Measurements from ENCODE around the gene GPC6. TPM values are rescaled to one million over a fixed set of nuclear protein-coding genes. Genes with fewer than 3 reads are reported as not detected.
A peak's percentile ranks its signal among the peaks of the same experiment; 100 is the strongest.

Gene GPC6
- total RNA-seq, 2 donors from 2014 or later: 1.6 to 4.0 TPM

DNA sequence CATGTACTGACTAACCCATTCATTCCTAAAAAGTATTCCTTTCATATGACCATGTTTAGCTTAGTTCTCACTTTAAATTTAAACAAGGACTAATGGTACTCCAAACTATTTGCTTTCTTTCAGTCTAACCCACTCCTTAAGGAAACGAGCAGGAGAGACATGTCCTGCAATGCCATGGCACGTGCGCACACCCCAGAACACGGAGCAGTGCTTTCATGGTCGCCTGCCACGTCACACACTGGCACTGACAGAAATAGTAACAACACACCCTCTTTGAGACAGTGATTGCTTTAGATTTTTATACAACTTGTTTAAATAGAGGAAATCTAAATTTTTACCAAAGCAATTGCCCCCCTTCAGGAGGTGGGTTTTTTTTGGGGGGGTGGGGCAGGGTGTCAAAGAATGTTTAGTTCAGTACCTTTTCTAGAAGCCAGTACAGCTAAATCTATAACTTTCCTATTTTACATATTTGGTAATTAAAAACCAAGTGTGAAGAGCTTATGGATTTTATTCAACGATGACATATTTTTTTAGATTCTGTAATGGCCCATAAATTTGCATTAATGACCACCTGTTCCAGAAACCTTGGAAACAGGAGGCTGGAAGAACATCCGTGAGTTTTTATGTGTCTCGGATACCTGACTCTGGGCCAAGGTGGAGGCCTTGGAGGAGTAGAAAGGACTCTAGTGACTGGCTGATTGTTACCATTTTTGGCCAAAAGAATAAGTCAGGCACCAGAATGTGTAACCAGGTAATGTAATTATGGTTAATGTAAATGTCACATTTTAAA is 1005.7 kb downstream of the GPC6 start:
- intact Hi-C loops (cut with DNase I): no loop called here
- H3K27me3 ChIP-seq: no peaks in the 10 kb centered on the region
- DNase-seq (no peak), ATAC-seq (no peak)
- no peak overlapping the region for H3K4me3 ChIP-seq
- H3K9me3 ChIP-seq: no peaks in the 10 kb centered on the region
- TF ChIP-seq, protein P1, sequence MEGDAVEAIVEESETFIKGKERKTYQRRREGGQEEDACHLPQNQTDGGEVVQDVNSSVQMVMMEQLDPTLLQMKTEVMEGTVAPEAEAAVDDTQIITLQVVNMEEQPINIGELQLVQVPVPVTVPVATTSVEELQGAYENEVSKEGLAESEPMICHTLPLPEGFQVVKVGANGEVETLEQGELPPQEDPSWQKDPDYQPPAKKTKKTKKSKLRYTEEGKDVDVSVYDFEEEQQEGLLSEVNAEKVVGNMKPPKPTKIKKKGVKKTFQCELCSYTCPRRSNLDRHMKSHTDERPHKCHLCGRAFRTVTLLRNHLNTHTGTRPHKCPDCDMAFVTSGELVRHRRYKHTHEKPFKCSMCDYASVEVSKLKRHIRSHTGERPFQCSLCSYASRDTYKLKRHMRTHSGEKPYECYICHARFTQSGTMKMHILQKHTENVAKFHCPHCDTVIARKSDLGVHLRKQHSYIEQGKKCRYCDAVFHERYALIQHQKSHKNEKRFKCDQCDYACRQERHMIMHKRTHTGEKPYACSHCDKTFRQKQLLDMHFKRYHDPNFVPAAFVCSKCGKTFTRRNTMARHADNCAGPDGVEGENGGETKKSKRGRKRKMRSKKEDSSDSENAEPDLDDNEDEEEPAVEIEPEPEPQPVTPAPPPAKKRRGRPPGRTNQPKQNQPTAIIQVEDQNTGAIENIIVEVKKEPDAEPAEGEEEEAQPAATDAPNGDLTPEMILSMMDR (IDR thresholded peaks at IDR 0.05): no peak
- no peak for TF ChIP-seq POLR2A (IDR thresholded peaks at IDR 0.05)
- H3K36me3 ChIP-seq (replicated peaks in 1 of 2; ENCODE audit: insufficient read depth in 1 of 2, low read depth in 2 of 2): no peaks in the 10 kb centered on the region
- H3K4me1 ChIP-seq: peaks cover 4% of the 10 kb centered on the region
- 72 to 77% methylated on average over 9 of the region's 9 CpGs for WGBS, 2 donors
- no peak overlapping the region for H3K27ac ChIP-seq

DNA sequence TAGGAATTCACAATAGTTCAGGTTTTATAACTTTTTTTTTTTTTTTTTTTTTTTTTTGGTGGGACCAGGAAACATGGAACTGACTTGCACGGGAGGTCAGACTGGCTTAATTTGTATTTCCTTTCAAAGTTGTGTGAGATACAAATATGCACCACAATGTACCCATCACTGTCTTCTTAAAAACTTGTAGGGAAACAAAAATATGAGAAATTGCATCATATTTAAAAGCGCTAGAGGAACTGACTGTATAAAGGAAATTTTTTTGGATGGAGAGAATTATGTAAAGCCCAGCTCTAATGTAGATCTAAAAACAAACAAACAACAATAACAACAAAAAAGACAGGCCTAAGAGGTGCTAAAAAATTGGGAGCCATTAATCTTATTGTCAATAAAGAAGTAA is 1006.3 kb downstream of the GPC6 start:
- Histone ChIP-seq H3K9me3 (no peaks in the 10 kb centered on the region), H3K4me3 (no peak overlapping the region), H3K36me3 (replicated peaks in 1 of 2; ENCODE audit: insufficient read depth in 1 of 2, low read depth in 2 of 2) (no peaks in the 10 kb centered on the region), H3K27me3 (no peaks in the 10 kb centered on the region), H3K27ac (no peak overlapping the region), H3K4me1 (peaks cover 6% of the 10 kb centered on the region)
- no peak for TF ChIP-seq POLR2A (IDR thresholded peaks at IDR 0.05)
- TF ChIP-seq, protein P1 (IDR thresholded peaks at IDR 0.05): no peak
- WGBS, 2 donors: 89 to 93% methylated on average over 2 of the region's 2 CpGs
- ATAC-seq: no peak
- intact Hi-C loops (cut with DNase I): no loop called here
- no peak for DNase-seq

DNA sequence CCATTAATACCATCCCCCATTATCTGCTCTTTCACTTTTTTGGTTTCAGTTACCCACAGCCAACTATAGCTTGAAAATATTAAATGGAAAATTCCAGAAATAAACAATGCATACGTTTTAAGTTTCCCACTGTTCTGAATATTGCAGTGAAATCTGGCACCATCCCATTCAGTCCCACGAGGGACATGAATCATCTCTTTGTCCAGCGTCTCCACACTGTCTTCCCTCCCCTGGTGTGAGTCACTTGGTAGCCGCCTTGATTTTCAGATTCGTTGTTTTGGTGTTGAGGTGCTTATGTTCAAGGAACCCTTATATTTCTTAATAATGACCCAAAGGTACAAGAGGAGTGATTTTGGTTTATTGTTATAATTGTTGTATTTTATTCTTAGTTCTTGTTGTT is 1006.8 kb downstream of the GPC6 start:
- DNase-seq (peak in 1 of 4 donors; percentile 17), ATAC-seq (no peak)
- Histone ChIP-seq H3K4me3 (no peak overlapping the region), H3K27ac (no peak overlapping the region), H3K36me3 (replicated peaks in 1 of 2; ENCODE audit: insufficient read depth in 1 of 2, low read depth in 2 of 2) (no peaks in the 10 kb centered on the region), H3K4me1 (peaks cover 6% of the 10 kb centered on the region), H3K9me3 (no peaks in the 10 kb centered on the region), H3K27me3 (no peaks in the 10 kb centered on the region)
- 63 to 66% methylated on average over 5 of the region's 5 CpGs for WGBS, 2 donors
- TF ChIP-seq, protein P1 (IDR thresholded peaks at IDR 0.05): no peak
- no peak for TF ChIP-seq POLR2A (IDR thresholded peaks at IDR 0.05)
- intact Hi-C loops (cut with DNase I): no loop called here

DNA sequence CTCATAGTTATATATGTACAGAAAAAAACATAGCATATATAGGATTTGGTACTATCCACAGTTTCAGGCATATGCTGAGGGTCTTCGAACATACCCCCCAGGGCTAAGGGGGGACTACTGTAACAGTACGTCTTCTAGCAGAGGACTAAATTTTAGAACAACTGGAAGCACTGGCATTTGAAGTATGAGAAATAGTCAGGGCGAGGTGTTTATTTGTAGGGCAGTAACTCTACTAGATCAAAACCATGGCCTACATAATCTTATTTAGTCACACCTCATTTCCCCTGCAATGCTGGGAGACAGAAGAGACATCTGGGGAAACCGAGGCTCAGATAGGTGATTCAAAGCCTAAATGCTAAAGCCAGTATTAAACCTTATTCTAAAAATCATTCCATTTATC is 1007.2 kb downstream of the GPC6 start:
- no peak for DNase-seq
- no peaks in the 10 kb centered on the region for H3K9me3 ChIP-seq
- no peak for ATAC-seq
- H3K4me3 ChIP-seq: no peak overlapping the region
- TF ChIP-seq, protein P1 (IDR thresholded peaks at IDR 0.05): no peak
- TF ChIP-seq POLR2A (IDR thresholded peaks at IDR 0.05): no peak
- no peak overlapping the region for H3K27ac ChIP-seq
- no peaks in the 10 kb centered on the region for H3K27me3 ChIP-seq
- intact Hi-C loops (cut with DNase I): no loop called here
- no peaks in the 10 kb centered on the region for H3K36me3 ChIP-seq (replicated peaks in 1 of 2; ENCODE audit: insufficient read depth in 1 of 2, low read depth in 2 of 2)
- 79 to 81% methylated on average over 4 of the region's 4 CpGs for WGBS, 2 donors
- H3K4me1 ChIP-seq: peaks cover 6% of the 10 kb centered on the region

DNA sequence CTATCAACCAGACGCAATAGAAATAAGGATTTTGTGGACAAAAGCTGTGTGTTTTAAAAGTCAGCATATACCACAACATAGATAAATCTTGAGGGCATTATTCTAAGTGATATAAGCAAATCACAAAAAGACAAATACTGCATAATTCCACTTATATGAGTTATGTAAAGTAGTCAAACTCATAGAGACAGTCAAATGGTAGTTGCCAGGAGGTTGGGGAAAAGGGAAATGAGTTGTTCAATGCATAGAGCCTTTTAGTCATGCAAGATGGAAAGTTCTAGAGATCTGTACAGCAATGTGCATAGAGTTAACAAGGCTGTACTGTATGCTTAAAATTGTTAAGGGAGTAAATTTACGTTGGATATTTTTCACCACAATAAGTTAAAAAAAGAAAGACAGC is 1008.1 kb downstream of the GPC6 start:
- Histone ChIP-seq H3K4me1 (peaks cover 6% of the 10 kb centered on the region), H3K27ac (no peak overlapping the region), H3K27me3 (no peaks in the 10 kb centered on the region), H3K36me3 (replicated peaks in 1 of 2; ENCODE audit: insufficient read depth in 1 of 2, low read depth in 2 of 2) (no peaks in the 10 kb centered on the region), H3K4me3 (no peak overlapping the region), H3K9me3 (no peaks in the 10 kb centered on the region)
- intact Hi-C loops (cut with DNase I): no loop called here
- no peak for DNase-seq
- WGBS, 2 donors: 67 to 80% methylated on average over 2 of the region's 2 CpGs
- no peak for ATAC-seq
- TF ChIP-seq, protein P1 (IDR thresholded peaks at IDR 0.05): no peak
- no peak for TF ChIP-seq POLR2A (IDR thresholded peaks at IDR 0.05)
